Stimulated activated CD8-positive, alpha-beta memory T cell treated with anti-CD3 and anti-CD28 coated beads, Interleukin-12 subunit alpha, Interleukin-12 subunit beta, amount 100 ng/mL, for 1 hour (primary cell): ENCODE results near the gene COL4A1.

Source experiments
- DNase-seq: peaks from one replicate; pipeline ENCODE4 v3.0.0-alpha.2; 2020; ENCODE audit warnings: low read depth

COL4A1 gene

GRCh38 chr13:110109910-110110309 is 197.0 kb downstream of the COL4A1 start:
- DNase-seq = no peak

- no peak for DNase-seq
Observed at GRCh38 chr13:110109140-110109783, 197.7 kb downstream of the COL4A1 start.

DNA sequence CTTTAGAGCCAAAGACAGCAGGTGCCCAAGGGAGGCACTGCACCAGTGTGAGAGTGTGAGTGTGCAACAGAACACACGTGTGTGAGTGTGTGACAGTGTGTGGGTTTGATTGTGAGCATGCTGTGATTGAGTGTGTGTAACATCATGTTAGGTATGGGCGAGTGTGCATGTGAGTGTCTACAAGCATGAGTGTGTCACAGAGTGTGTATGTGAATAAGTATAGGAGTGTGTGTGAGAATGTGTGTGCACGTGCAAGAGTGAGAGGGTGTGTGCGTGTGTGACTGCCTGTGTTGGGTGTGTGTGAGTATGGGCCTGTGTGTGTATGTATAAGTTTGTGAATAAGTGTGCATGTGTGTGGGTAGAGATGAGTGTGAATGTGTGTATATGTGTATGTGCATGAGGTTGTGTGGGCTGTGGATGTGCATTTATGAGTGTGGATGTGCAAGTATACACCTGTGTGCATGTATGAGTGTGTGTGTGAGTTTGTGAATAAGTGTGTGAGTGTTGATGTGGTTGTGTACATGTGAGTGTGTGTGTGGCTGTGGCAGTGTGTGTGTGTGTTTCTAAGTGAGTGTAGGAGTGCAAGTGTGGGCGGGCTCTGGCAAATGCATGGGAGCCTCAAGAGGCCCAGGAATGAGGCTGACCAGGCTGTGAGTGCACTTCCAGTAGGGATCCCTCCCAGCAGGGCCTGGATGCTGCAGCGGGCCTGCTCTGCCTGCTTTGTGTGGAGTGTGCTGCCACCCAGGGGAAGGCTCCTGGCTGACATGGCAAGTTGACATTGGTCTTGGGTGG is 198.4 kb downstream of the COL4A1 start:
- DNase-seq = no peak

DNA sequence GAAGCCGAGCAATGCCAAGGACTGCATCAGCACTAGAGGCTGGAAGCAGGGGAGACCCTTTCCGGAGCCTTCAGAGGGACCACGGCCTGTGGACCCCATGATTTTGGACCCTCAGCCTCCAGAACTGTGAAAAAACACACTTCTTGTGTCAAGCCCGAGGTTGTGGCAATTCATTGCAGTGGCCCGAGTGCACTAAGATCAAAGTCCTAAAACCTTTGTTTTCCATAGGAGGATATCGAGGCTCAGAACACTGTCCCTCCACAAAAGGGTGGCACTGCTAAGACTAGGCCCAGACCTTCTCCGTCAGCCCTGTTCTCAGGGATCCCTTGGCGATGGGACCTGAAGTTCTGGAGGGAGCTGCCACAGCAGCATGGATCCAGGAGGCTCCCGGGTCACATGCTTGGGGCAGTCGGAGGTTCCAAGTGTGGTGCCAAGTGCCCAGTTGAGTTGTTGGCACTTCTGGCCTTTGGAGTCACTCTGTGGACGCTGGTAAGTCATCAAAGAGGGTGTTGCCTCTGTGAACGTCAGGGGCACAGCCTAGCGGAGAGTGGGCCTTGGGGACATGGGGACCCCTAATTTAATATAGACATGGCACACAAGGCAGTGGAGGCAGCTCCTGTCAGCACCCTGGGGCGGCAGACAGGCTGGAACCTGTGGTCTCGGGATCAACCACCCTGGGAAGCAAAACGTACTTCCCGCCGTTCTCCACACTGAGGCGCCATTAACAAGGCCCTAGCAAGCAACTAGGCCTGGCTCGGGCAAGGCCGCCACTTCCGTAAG is 199.2 kb downstream of the COL4A1 start:
- DNase-seq = no peak

DNA sequence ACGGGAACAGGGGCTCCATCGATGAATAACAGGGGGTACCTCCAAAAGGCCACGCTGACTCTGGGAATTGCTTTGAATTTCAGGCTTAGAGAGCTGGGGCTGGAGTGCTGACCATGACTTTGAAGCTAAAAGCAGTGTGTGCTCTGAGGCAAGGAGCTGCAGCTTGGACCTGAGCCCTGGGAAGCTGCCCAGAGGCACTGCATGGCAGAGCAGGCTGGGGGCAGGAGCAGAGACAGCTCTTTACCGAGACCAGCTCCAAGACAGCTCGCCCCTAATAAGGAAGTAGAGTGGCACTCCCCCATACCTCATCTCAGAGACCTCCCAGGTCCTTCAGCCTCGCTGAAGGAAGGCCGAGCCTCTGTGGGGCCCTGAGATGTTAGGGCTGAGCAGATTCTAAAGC is 200.2 kb downstream of the COL4A1 start:
- no peak for DNase-seq

GRCh38 chr13:110105136-110105535 is 201.8 kb downstream of the COL4A1 start:
- DNase-seq = no peak

DNA sequence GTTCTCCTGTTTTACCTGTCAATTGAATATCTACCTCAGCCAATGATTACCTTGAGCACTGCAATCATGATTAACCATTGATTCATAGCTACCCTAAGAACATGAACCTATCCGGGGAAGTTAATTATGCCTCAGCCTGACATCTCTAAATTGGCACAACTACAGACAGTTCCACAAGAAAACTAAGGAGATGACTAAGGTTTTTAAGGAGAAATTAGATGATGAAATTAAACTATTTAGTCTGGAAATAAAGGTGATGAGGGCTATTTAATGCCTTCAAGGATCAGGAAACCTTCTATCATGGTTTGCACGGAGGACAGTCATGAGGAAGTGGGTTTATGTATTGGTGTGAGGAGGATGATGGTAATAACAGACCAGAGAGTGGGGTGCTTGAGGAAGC is 203.4 kb downstream of the COL4A1 start:
- DNase-seq = no peak

- DNase-seq = no peak
Observed at GRCh38 chr13:110103026-110103425, 203.9 kb downstream of the COL4A1 start.

- no peak for DNase-seq
Observed at GRCh38 chr13:110102053-110102452, 204.9 kb downstream of the COL4A1 start.

GRCh38 chr13:110099922-110100321 is 207.0 kb downstream of the COL4A1 start:
- no peak for DNase-seq
